Measurements from ENCODE around the gene RPS16.

DNA sequence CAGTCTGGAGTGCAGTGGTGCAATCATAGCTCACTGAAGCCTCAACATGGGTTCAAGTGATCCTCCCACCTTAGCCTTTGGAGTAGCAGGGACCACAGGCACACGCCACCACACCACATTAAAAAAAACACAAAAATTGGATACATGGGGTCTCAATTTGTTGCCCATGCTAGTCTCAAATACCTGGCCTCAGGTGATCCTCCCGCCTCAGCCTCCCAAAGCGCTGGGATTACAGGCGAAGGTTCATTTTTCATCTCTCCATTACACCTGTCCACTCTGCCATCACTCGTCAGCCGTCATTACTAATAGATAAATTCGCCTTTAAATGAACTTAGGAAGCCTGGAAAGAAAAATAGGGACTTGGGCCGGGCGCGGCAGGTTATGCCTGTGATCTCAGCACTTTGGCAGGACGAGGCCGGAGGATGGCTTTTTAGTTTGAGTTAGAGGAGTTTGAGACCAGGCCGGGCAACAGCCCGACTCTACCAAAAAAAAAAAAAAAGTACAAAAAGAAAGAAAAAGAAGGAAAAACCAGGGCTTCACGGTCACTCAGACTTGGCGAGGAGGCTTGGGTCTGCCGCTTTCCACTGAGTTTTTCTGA is 8.9 kb upstream of the RPS16 start:
- TF ChIP-seq GATA3 (IDR thresholded peaks at IDR 0.05; ENCODE audit: low read depth, low read length): no peak
- TF ChIP-seq GATA2 (IDR thresholded peaks at IDR 0.05; ENCODE audit: low read depth, low read length): no peak

Data from SH-SY5Y (cell line).